Measurements from ENCODE around the gene PAH.

The PAH gene

GRCh38 chr12:102962532-102962931, 45.5 kb upstream of the PAH start:
- DNase-seq (ENCODE audit: low spot score): no peak
- Histone ChIP-seq H3K27ac (no peak overlapping the region), H3K4me3 (no peak overlapping the region)
- TF ChIP-seq, protein P1, sequence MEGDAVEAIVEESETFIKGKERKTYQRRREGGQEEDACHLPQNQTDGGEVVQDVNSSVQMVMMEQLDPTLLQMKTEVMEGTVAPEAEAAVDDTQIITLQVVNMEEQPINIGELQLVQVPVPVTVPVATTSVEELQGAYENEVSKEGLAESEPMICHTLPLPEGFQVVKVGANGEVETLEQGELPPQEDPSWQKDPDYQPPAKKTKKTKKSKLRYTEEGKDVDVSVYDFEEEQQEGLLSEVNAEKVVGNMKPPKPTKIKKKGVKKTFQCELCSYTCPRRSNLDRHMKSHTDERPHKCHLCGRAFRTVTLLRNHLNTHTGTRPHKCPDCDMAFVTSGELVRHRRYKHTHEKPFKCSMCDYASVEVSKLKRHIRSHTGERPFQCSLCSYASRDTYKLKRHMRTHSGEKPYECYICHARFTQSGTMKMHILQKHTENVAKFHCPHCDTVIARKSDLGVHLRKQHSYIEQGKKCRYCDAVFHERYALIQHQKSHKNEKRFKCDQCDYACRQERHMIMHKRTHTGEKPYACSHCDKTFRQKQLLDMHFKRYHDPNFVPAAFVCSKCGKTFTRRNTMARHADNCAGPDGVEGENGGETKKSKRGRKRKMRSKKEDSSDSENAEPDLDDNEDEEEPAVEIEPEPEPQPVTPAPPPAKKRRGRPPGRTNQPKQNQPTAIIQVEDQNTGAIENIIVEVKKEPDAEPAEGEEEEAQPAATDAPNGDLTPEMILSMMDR (IDR thresholded peaks at IDR 0.05): no peak

GRCh38 chr12:102961466-102961855, 44.4 kb upstream of the PAH start:
- TF ChIP-seq, protein P1 (IDR thresholded peaks at IDR 0.05): no peak
- Histone ChIP-seq H3K27ac (no peak overlapping the region), H3K4me3 (no peak overlapping the region)
- DNase-seq (ENCODE audit: low spot score): no peak

DNA sequence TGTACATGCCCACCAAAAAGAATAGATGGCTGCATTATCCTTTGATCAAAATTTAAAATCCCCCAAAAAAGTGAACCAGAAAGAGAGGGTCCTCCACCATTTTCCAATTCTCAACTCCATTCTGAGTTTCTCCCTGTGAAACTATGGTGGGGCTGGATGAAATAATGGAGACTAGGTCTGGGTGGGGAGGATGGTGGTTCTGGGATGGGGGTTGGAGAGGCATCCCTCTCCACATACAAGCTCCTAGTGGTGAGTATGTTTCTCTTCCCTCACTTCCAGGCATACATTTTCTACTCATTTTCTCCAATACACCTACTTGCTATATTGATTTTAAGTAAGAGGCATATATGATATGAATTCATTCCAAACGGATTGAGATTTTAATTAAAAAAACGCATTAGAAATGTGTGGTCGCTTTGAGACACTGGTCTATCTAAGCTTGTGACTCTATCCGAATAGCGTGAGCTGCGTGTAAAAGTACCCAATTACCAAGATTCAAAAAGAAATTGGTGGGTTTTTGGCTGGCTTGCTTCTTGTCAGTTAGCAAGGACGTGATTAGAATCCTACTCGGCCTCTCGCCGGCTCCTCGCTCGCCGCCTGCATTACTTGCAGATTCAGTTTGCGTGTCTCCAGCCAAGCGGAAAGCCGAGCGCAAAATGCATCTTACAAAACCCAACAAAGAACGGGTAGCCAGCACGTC, 43.9 kb upstream of the PAH start:
- Histone ChIP-seq H3K27ac (no peak overlapping the region), H3K4me3 (no peak overlapping the region)
- DNase-seq (ENCODE audit: low spot score): no peak
- TF ChIP-seq, protein P1 (IDR thresholded peaks at IDR 0.05): no peak

GRCh38 chr12:102959391-102959790, 42.3 kb upstream of the PAH start:
- Histone ChIP-seq H3K27ac (no peak overlapping the region), H3K4me3 (no peak overlapping the region)
- DNase-seq (ENCODE audit: low spot score): no peak
- TF ChIP-seq, protein P1 (IDR thresholded peaks at IDR 0.05): no peak

GRCh38 chr12:102958830-102959176, 41.8 kb upstream of the PAH start:
- peak overlapping the region; percentile 69 for H3K4me3 ChIP-seq
- TF ChIP-seq, protein P1 (IDR thresholded peaks at IDR 0.05): no peak
- H3K27ac ChIP-seq: no peak overlapping the region
- DNase-seq (ENCODE audit: low spot score): no peak

- Histone ChIP-seq H3K27ac (no peak overlapping the region), H3K4me3 (peak overlapping the region; percentile 69)
- TF ChIP-seq, protein P1 (IDR thresholded peaks at IDR 0.05): no peak
- DNase-seq (ENCODE audit: low spot score): no peak
These were observed 41.2 kb upstream of the PAH start for GRCh38 chr12:102958073-102958829.
